Prostate gland (tissue), 2 donors: ENCODE measurements around the gene TMPRSS6. TPM values are rescaled to one million over a fixed set of nuclear protein-coding genes. Genes with fewer than 3 reads are reported as not detected.

Experiments
- DNase-seq: peaks from one replicate; pipeline ENCODE4 v3.0.0-alpha.2; 2019; ENCODE audit warnings: low spot score
- H3K27ac ChIP-seq, 2 donors: fragments of 200-600 bp; sonication (generic); 2 replicates each; pipeline ENCODE4 v1.5.1; 2017 to 2019
- H3K27me3 ChIP-seq: fragments of 200-600 bp; sonication (generic); replicated peaks from 2 replicates; pipeline ENCODE4 v1.5.1; 2019; ENCODE audit not compliant: insufficient read depth
- H3K36me3 ChIP-seq, 2 donors: fragments of 200-600 bp; sonication (generic); 1 replicate in 1 of 2; 2 replicates in 1 of 2; pipeline versions ENCODE4 v1.5.1 to v1.8.1; 2017 to 2019
- H3K4me1 ChIP-seq: fragments of 200-600 bp; sonication (generic); replicated peaks from 2 replicates; pipeline ENCODE4 v1.5.1; 2019
- H3K4me3 ChIP-seq, 2 donors: fragments of 200-600 bp; sonication (generic); 2 replicates each; pipeline ENCODE4 v1.5.1; 2017 to 2019
- H3K9me3 ChIP-seq: fragments of 200-600 bp; sonication (generic); 2 replicates; pipeline ENCODE4 v1.5.1; 2017
- CTCF ChIP-seq, 4 experiments: fragments of 200-600 bp in 2 of 4; fragments of 450-650 bp in 2 of 4; sonication (generic) in 2 of 4; IDR thresholded peaks; 1 replicate in 3 of 4; 2 replicates in 1 of 4; pipeline ENCODE4 v1.5.1; 2016 to 2019; ENCODE audit warnings: antibody characterized with exemption in 4 of 4, mild to moderate bottlenecking in 2 of 4, moderate library complexity in 2 of 4
- POLR2A ChIP-seq: fragments of 450-650 bp; IDR thresholded peaks from one replicate; pipeline ENCODE4 v1.6.1; 2016; ENCODE audit warnings: antibody characterized with exemption, mild to moderate bottlenecking
- POLR2AphosphoS5 ChIP-seq: sonication (generic); formaldehyde crosslinking; IDR thresholded peaks from one replicate; pipeline ENCODE4 v1.6.1; 2017; ENCODE audit warnings: antibody characterized with exemption
- WGBS: methylation state at CpG from one replicate; pipeline ENCODE4 v1.1.5; 2018; 5-methylcytosine and 5-hydroxymethylcytosine counted together
- intact Hi-C: fragments of 100-400 bp; cut with DNase I; formaldehyde crosslinking; loops from one replicate; pipeline ENCODE4 v1.14.2; 2022
- total RNA-seq, 2 donors: library from RNA; depleted of rRNA; stranded (reverse); fragments of >200 nt; gene quantifications; one replicate each; pipeline ENCODE4 v1.1.0, GENCODE V29; 2016

The TMPRSS6 gene
- total RNA-seq, 2 donors from 2014 or later, result 0.45 TPM; not detected in 1

GRCh38 chr22:37119872-37120271, 10.4 kb upstream of the TMPRSS6 start:
- no peak overlapping the region for H3K4me3 ChIP-seq
- no peaks in the 10 kb centered on the region for H3K27me3 ChIP-seq
- H3K9me3 ChIP-seq, result no peaks in the 10 kb centered on the region
- 84% methylated on average over 13 of the region's 13 CpGs for WGBS
- intact Hi-C loops, result no loop called here
- H3K4me1 ChIP-seq, result no peaks in the 10 kb centered on the region
- TF ChIP-seq CTCF (IDR thresholded peaks at IDR 0.05), result no peak
- no peak for TF ChIP-seq POLR2AphosphoS5
- no peak for TF ChIP-seq POLR2A
- no peak for DNase-seq
- H3K27ac ChIP-seq, result no peak overlapping the region
- H3K36me3 ChIP-seq, result no peaks in the 10 kb centered on the region

- H3K27ac ChIP-seq, result no peak overlapping the region
- TF ChIP-seq POLR2AphosphoS5 (no peak), CTCF (IDR thresholded peaks at IDR 0.05) (no peak), POLR2A (no peak)
- 92% methylated on average over 5 of the region's 5 CpGs for WGBS
- no peaks in the 10 kb centered on the region for H3K27me3 ChIP-seq
- no peak for DNase-seq
- H3K9me3 ChIP-seq, result no peaks in the 10 kb centered on the region
- H3K36me3 ChIP-seq, result no peaks in the 10 kb centered on the region
- intact Hi-C loops, result no loop called here
- H3K4me3 ChIP-seq, result no peak overlapping the region
- H3K4me1 ChIP-seq, result no peaks in the 10 kb centered on the region
Observed at GRCh38 chr22:37118083-37118482, 8.6 kb upstream of the TMPRSS6 start.

- 34% methylated on average over 4 of the region's 4 CpGs for WGBS
- no peak overlapping the region for H3K4me3 ChIP-seq
- intact Hi-C loops, result no loop called here
- H3K9me3 ChIP-seq, result no peaks in the 10 kb centered on the region
- H3K36me3 ChIP-seq, result no peaks in the 10 kb centered on the region
- H3K27ac ChIP-seq, result no peak overlapping the region
- no peaks in the 10 kb centered on the region for H3K27me3 ChIP-seq
- DNase-seq, result no peak
- TF ChIP-seq POLR2A, result no peak
- no peak for TF ChIP-seq POLR2AphosphoS5
- no peak for TF ChIP-seq CTCF (IDR thresholded peaks at IDR 0.05)
- no peaks in the 10 kb centered on the region for H3K4me1 ChIP-seq
Observed at GRCh38 chr22:37117092-37117491, 7.6 kb upstream of the TMPRSS6 start.

- intact Hi-C loops, result no loop called here
- no peak overlapping the region for H3K4me3 ChIP-seq
- DNase-seq, result no peak
- no peaks in the 10 kb centered on the region for H3K36me3 ChIP-seq
- H3K27ac ChIP-seq, result no peak overlapping the region
- no peak for TF ChIP-seq CTCF (IDR thresholded peaks at IDR 0.05)
- TF ChIP-seq POLR2A, result no peak
- TF ChIP-seq POLR2AphosphoS5, result no peak
- H3K4me1 ChIP-seq, result no peaks in the 10 kb centered on the region
- H3K27me3 ChIP-seq, result no peaks in the 10 kb centered on the region
- H3K9me3 ChIP-seq, result no peaks in the 10 kb centered on the region
- 78% methylated on average over 11 of the region's 11 CpGs for WGBS
Observed at GRCh38 chr22:37115032-37115431, 5.5 kb upstream of the TMPRSS6 start.

GRCh38 chr22:37113757-37114156, 4.2 kb upstream of the TMPRSS6 start:
- 77% methylated on average over 8 of the region's 8 CpGs for WGBS
- Histone ChIP-seq H3K27me3 (no peaks in the 10 kb centered on the region), H3K4me3 (no peak overlapping the region), H3K4me1 (no peaks in the 10 kb centered on the region), H3K36me3 (no peaks in the 10 kb centered on the region), H3K9me3 (no peaks in the 10 kb centered on the region), H3K27ac (no peak overlapping the region)
- intact Hi-C loops, result no loop called here
- no peak for DNase-seq
- TF ChIP-seq POLR2AphosphoS5, result no peak
- no peak for TF ChIP-seq CTCF (IDR thresholded peaks at IDR 0.05)
- no peak for TF ChIP-seq POLR2A
